ENCODE data around the gene PSPH. TPM values are rescaled to one million over a fixed set of nuclear protein-coding genes. Genes with fewer than 3 reads are reported as not detected.
"Not testable (repeated sequence)": the region's sequence is repeated elsewhere in the genome, so short reads cannot be mapped to it uniquely, and the experiment has no call there.

Gene PSPH
- total and polyA plus RNA-seq, 4 donors = 5.5 to 35.9 (median 9.0) TPM

GRCh38 chr7:56099653-56100052, 48.4 kb upstream of the PSPH start:
- H3K27ac ChIP-seq (ENCODE audit: low read depth in 1 of 2, low read length in 2 of 2) = no peak overlapping the region
- 96% methylated on average over 3 of the region's 3 CpGs for WGBS
- peaks cover 0 to 1% (median 0%) of the 10 kb centered on the region in 4 donors for H3K4me1 ChIP-seq (ENCODE audit: control insufficient read depth in 4 of 4, insufficient read depth in 4 of 4, low read length in 3 of 4)
- H3K27me3 ChIP-seq (ENCODE audit: control insufficient read depth in 4 of 4, insufficient read depth in 4 of 4, low read length in 3 of 4) = no peaks in the 10 kb centered on the region
- TF ChIP-seq RAD21 (IDR thresholded peaks at IDR 0.05) (no peak), CTCF (IDR thresholded peaks at IDR 0.05; ENCODE audit: low read depth, low read length, missing input control) (no peak), JUND (IDR thresholded peaks at IDR 0.05) (no peak)
- no peak for DNase-seq (ENCODE audit: low spot score)
- H3K9me3 ChIP-seq (ENCODE audit: control insufficient read depth in 4 of 4, low read length in 3 of 4) = no peaks in the 10 kb centered on the region
- H3K4me3 ChIP-seq (ENCODE audit: low read depth in 1 of 3, low read length in 3 of 3) = no peak overlapping the region
- H3K9ac ChIP-seq (ENCODE audit: low read depth in 1 of 2, low read length in 2 of 2) = no peak overlapping the region
- peaks cover 13 to 45% (median 38%) of the 10 kb centered on the region in 4 donors for H3K36me3 ChIP-seq (ENCODE audit: control insufficient read depth in 4 of 4, insufficient read depth in 3 of 4, low read depth in 1 of 4, low read length in 3 of 4)

GRCh38 chr7:56098187-56099008, 47.2 kb upstream of the PSPH start:
- not testable (repeated sequence) for H3K9ac ChIP-seq (ENCODE audit: low read depth in 1 of 2, low read length in 2 of 2); H3K4me1 ChIP-seq (ENCODE audit: control insufficient read depth in 4 of 4, insufficient read depth in 4 of 4, low read length in 3 of 4); H3K27ac ChIP-seq (ENCODE audit: low read depth in 1 of 2, low read length in 2 of 2); H3K9me3 ChIP-seq (ENCODE audit: control insufficient read depth in 4 of 4, low read length in 3 of 4); H3K27me3 ChIP-seq (ENCODE audit: control insufficient read depth in 4 of 4, insufficient read depth in 4 of 4, low read length in 3 of 4); DNase-seq (ENCODE audit: low spot score); H3K4me3 ChIP-seq (ENCODE audit: low read depth in 1 of 3, low read length in 3 of 3)
- TF ChIP-seq HNF4A (conservative IDR thresholded peaks at IDR 0.05) = peak in 1 of 2 donors; percentile 10
- peaks cover 11 to 37% (median 32%) of the 10 kb centered on the region in 4 donors for H3K36me3 ChIP-seq (ENCODE audit: control insufficient read depth in 4 of 4, insufficient read depth in 3 of 4, low read depth in 1 of 4, low read length in 3 of 4)
- WGBS = 95% methylated on average over 8 of the region's 8 CpGs

GRCh38 chr7:56097700-56098099, 46.5 kb upstream of the PSPH start:
- H3K27ac ChIP-seq (ENCODE audit: low read depth in 1 of 2, low read length in 2 of 2) = no peak overlapping the region

More at GRCh38 chr7:56097700-56098099, 46.5 kb upstream of the PSPH start:
- Histone ChIP-seq H3K27me3 (ENCODE audit: control insufficient read depth in 4 of 4, insufficient read depth in 4 of 4, low read length in 3 of 4) (no peaks in the 10 kb centered on the region), H3K4me3 (ENCODE audit: low read depth in 1 of 3, low read length in 3 of 3) (no peak overlapping the region), H3K9ac (ENCODE audit: low read depth in 1 of 2, low read length in 2 of 2) (no peak overlapping the region), H3K9me3 (ENCODE audit: control insufficient read depth in 4 of 4, low read length in 3 of 4) (no peaks in the 10 kb centered on the region), H3K4me1 (ENCODE audit: control insufficient read depth in 4 of 4, insufficient read depth in 4 of 4, low read length in 3 of 4) (peaks cover under 1 to 8% (median 3%) of the 10 kb centered on the region in 4 donors), H3K36me3 (ENCODE audit: control insufficient read depth in 4 of 4, insufficient read depth in 3 of 4, low read depth in 1 of 4, low read length in 3 of 4) (peaks cover 9 to 31% (median 27%) of the 10 kb centered on the region in 4 donors)
- no peak for TF ChIP-seq CTCF (IDR thresholded peaks at IDR 0.05; ENCODE audit: low read depth, low read length, missing input control)
- TF ChIP-seq YY1 (IDR thresholded peaks at IDR 0.05) = no peak
- TF ChIP-seq MAX (IDR thresholded peaks at IDR 0.05) = no peak
- no peak for TF ChIP-seq REST (IDR thresholded peaks at IDR 0.05)
- TF ChIP-seq HNF4A (conservative IDR thresholded peaks at IDR 0.05) = no peak
- no peak for TF ChIP-seq HNF4G (IDR thresholded peaks at IDR 0.05)
- no peak for TF ChIP-seq ZBTB33 (IDR thresholded peaks at IDR 0.05)
- no peak for TF ChIP-seq SP1 (IDR thresholded peaks at IDR 0.05)
- TF ChIP-seq RXRA (IDR thresholded peaks at IDR 0.05) = peak in 1 of 2 donors; percentile 14
- TF ChIP-seq GABPA (IDR thresholded peaks at IDR 0.05 in 1 of 2, conservative IDR thresholded peaks at IDR 0.05 in 1 of 2) = no peak
- TF ChIP-seq TAF1 (conservative IDR thresholded peaks at IDR 0.05) = no peak
- TF ChIP-seq JUND (IDR thresholded peaks at IDR 0.05) = peak in 1 of 2 donors; percentile 39
- TF ChIP-seq EGR1 (IDR thresholded peaks at IDR 0.05; ENCODE audit: low read depth in 2 of 2) = no peak
- no peak for TF ChIP-seq NR2F2 (IDR thresholded peaks at IDR 0.05)
- WGBS = 73% methylated on average over 5 of the region's 5 CpGs
- no peak for DNase-seq (ENCODE audit: low spot score)

Data from liver (tissue), 9 donors.